ENCODE data around the gene DPM3.

Gene DPM3

DNA sequence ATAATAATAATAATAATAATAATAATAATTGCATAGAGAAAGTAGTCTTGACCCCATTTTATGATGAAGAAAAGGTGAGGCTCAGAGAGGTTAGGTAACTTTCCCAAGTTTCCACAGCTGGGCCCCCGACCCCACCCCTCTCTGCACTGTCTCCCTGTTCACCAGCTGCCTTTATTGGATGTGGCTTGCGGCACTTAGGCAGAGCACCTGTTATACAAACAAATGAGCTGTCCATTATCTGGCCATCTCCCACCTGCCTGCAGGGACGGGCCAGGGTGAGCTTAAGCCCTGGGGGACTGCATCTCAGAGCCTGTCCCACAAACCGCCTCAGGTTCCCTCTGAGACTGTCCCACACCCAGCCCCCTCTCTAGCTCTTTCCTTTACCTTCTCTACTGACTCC is 22.7 kb downstream of the DPM3 start:
- TF ChIP-seq FOXP2 (optimal IDR thresholded peaks at IDR 0.05; ENCODE audit: control extremely low read depth, extremely low read length, insufficient read depth) = no peak
- TF ChIP-seq EZH2 (IDR thresholded peaks at IDR 0.05) = no peak
- Histone ChIP-seq H3K9me3 (ENCODE audit: low read depth, low read length) (no peaks in the 10 kb centered on the region), H3K27ac (no peak overlapping the region), H3K4me3 (no peak overlapping the region), H3K9ac (ENCODE audit: insufficient read length) (no peak overlapping the region), H3K36me3 (ENCODE audit: insufficient read depth, low read length) (no peaks in the 10 kb centered on the region)
- no peak for DNase-seq (ENCODE audit: low read depth, low spot score)

DNA sequence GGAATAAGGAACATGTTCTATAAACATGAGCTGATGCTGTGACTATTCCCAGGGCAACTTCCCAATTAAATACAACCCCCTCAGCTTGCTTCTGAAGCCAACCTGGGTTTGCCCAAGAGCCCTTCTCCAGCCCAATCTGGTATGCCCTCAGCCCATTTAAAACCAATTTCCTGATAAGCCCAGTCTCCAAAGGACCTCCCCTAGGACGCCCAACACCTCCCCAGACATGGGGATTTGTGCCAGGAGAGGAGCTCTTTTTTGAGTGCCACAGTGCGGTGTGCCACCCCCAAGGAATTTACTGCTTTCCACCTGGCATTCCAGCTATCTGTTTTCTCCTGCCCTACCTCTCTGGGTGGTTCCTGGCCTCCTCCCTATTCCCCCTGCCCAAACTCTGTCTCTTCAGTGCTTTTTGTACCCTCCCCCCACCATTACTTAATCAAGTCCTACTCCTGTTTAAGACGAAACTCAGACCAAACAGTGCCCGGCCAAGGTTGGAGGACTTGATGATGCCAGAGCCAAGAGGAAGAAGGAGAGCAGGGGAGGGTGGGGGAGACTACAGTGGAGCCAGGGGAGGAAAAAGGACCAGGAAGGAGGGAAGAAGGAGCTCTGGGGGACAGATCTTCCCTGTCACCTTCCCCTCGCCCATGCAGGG is 24.1 kb downstream of the DPM3 start:
- DNase-seq (ENCODE audit: low read depth, low spot score) = no peak
- TF ChIP-seq EZH2 (IDR thresholded peaks at IDR 0.05) = no peak
- TF ChIP-seq POLR2AphosphoS5 (IDR thresholded peaks at IDR 0.05; ENCODE audit: borderline replicate concordance, low read depth, low read length) = no peak
- no peak for TF ChIP-seq FOXP2 (optimal IDR thresholded peaks at IDR 0.05; ENCODE audit: control extremely low read depth, extremely low read length, insufficient read depth)

DNA sequence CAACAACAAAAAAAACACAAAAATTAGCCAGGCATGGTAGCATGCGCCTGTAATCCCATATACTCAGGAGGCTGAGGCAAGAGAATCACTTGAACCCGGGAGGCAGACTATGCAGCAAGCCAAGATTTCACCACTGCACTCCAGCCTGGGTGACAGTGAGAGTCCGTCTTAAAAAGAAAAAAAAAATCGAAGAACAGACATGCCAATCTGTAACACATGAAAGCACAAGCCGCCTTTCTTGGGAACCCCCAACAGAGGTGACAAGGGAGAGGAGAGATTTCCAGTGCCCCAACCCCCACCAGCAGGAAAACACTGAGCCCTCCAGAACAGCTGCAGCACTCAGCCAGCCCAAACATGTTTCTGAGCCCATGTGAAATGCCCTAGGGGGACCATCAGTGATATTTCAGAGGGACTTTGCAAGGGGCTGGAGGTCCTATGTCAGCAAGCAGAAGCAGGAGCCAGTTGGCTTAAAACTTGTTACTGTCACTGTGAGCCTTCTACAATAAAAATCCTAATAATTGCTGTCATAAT is 26.8 kb downstream of the DPM3 start:
- Histone ChIP-seq H3K9me3 (ENCODE audit: low read depth, low read length) (no peaks in the 10 kb centered on the region), H3K9ac (ENCODE audit: insufficient read length) (no peak overlapping the region), H3K36me3 (ENCODE audit: insufficient read depth, low read length) (no peaks in the 10 kb centered on the region), H3K4me3 (no peak overlapping the region), H3K27ac (no peak overlapping the region)
- TF ChIP-seq FOXP2 (optimal IDR thresholded peaks at IDR 0.05; ENCODE audit: control extremely low read depth, extremely low read length, insufficient read depth) (no peak), EZH2 (IDR thresholded peaks at IDR 0.05) (no peak), POLR2AphosphoS5 (IDR thresholded peaks at IDR 0.05; ENCODE audit: borderline replicate concordance, low read depth, low read length) (no peak)
- no peak for DNase-seq (ENCODE audit: low read depth, low spot score)

More for the DNA sequence above, 24.1 kb downstream of the DPM3 start:
- Histone ChIP-seq H3K4me3 (no peak overlapping the region), H3K9me3 (ENCODE audit: low read depth, low read length) (no peaks in the 10 kb centered on the region), H3K9ac (ENCODE audit: insufficient read length) (no peak overlapping the region), H3K27ac (no peak overlapping the region), H3K36me3 (ENCODE audit: insufficient read depth, low read length) (no peaks in the 10 kb centered on the region)

DNA sequence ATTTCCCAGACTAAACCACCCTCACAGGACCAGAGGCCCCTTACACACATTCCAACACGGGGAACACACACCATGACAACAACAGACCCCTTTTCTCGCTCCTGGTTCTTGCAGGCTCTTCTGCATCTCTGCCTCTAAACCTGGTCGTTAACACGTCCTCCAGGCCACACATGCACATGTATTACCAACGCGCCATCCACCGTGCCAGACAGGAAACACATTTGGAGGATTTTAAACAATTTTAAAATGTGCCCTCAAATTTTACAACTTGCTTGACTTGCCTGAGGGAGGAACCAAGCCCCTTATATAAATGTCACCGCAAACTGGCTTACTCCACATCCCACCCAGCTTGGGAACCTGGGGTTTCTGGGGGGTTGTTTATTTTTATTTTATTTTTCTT is 29.5 kb downstream of the DPM3 start:
- Histone ChIP-seq H3K27ac (no peak overlapping the region), H3K36me3 (ENCODE audit: insufficient read depth, low read length) (no peaks in the 10 kb centered on the region), H3K9ac (ENCODE audit: insufficient read length) (no peak overlapping the region), H3K9me3 (ENCODE audit: low read depth, low read length) (no peaks in the 10 kb centered on the region), H3K4me3 (no peak overlapping the region)
- no peak for DNase-seq (ENCODE audit: low read depth, low spot score)
- TF ChIP-seq EZH2 (IDR thresholded peaks at IDR 0.05) (no peak), POLR2AphosphoS5 (IDR thresholded peaks at IDR 0.05; ENCODE audit: borderline replicate concordance, low read depth, low read length) (no peak), FOXP2 (optimal IDR thresholded peaks at IDR 0.05; ENCODE audit: control extremely low read depth, extremely low read length, insufficient read depth) (no peak)

DNA sequence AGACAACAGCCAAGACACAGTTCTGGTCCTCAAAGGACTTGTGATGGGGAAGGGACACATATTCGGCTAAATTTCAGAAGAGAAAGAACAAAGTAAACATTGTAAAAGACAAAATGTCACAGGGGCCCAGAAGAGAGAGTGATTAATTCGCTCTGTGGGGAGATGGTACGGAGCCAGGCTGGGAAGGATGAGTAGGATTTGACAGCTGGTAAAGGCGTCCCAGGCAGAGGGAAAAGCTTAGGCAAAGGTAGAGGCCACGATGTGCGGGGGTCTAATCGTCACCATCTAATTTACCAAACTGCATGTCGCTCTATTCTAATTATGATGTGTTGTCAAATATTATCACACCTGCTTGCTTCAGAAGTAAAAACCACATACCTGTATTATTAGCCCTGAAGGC is 29.9 kb downstream of the DPM3 start:
- Histone ChIP-seq H3K36me3 (ENCODE audit: insufficient read depth, low read length) (no peaks in the 10 kb centered on the region), H3K4me3 (no peak overlapping the region), H3K27ac (no peak overlapping the region), H3K9me3 (ENCODE audit: low read depth, low read length) (no peaks in the 10 kb centered on the region), H3K9ac (ENCODE audit: insufficient read length) (no peak overlapping the region)
- TF ChIP-seq POLR2AphosphoS5 (IDR thresholded peaks at IDR 0.05; ENCODE audit: borderline replicate concordance, low read depth, low read length) = no peak
- no peak for TF ChIP-seq FOXP2 (optimal IDR thresholded peaks at IDR 0.05; ENCODE audit: control extremely low read depth, extremely low read length, insufficient read depth)
- no peak for TF ChIP-seq EZH2 (IDR thresholded peaks at IDR 0.05)
- DNase-seq (ENCODE audit: low read depth, low spot score) = no peak

DNA sequence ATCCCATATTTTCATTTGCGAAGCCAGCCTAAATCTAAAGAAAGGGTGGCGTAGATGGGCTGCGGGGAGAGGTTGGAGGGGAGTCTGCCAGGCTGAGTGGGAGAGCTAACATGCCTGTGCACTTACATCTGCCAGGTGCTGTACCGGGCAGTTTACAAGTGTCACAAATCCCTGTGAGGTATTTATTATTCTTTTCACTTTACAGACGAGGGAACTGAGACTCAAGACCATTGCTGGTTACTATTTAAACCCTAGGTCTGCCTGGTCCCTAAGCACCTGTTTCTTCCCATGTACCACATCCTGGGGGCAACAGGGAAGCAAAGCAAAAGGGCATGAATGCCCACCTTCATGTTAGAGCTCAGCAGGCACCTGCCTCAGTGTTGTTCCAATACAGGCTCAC is 32.0 kb downstream of the DPM3 start:
- no peak for DNase-seq (ENCODE audit: low read depth, low spot score)
- no peak overlapping the region for H3K9ac ChIP-seq (ENCODE audit: insufficient read length)
- no peak overlapping the region for H3K4me3 ChIP-seq
- no peak overlapping the region for H3K27ac ChIP-seq
- H3K9me3 ChIP-seq (ENCODE audit: low read depth, low read length) = no peaks in the 10 kb centered on the region
- H3K36me3 ChIP-seq (ENCODE audit: insufficient read depth, low read length) = no peaks in the 10 kb centered on the region
- no peak for TF ChIP-seq EZH2 (IDR thresholded peaks at IDR 0.05)
- no peak for TF ChIP-seq FOXP2 (optimal IDR thresholded peaks at IDR 0.05; ENCODE audit: control extremely low read depth, extremely low read length, insufficient read depth)
- TF ChIP-seq POLR2AphosphoS5 (IDR thresholded peaks at IDR 0.05; ENCODE audit: borderline replicate concordance, low read depth, low read length) = no peak

DNA sequence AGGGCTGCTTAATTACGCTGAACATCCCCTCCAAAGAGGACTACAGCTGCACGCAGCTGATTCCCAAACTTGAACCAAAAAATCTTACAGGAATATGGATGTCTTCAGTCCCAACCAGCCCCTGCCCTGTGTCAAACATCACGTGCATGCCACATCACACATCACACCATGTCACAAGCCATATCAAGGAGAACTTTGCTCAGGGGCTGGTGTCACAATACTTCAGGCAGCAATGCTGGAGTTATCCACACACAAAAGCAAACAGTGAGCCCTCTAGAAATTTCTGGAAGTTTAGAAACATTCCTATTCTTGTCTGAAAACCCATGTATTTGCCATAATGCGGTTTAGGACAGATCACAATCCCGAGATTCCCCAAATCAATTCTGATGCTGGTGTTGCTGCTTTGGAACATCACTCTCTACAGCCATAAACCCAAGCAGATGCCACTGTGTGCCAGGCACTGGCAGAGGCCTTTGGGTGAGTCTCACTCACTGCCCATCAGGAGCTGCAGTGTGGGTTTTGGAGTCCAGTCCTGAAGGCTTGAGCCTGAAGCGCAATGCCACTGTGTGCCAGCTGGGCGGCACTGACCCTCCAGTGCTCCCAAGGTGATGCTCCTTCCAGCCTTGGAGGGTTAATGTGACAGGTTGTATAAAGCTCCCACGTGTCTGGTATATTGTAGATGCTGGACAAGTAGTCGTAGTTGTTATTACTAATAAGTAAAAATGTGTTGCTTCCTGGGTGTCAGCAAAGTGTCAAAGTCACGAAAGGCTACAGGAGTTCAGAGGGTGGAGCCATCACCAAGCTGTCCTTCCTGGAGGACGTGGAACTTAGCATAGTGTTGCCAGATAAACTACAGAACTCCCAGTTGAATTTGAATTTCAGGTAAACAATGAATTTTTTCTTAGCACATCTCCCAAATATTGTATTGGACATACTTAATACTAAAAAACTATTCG is 32.7 kb downstream of the DPM3 start:
- H3K4me3 ChIP-seq = no peak overlapping the region
- no peak for DNase-seq (ENCODE audit: low read depth, low spot score)
- no peaks in the 10 kb centered on the region for H3K36me3 ChIP-seq (ENCODE audit: insufficient read depth, low read length)
- no peak overlapping the region for H3K27ac ChIP-seq
- TF ChIP-seq POLR2AphosphoS5 (IDR thresholded peaks at IDR 0.05; ENCODE audit: borderline replicate concordance, low read depth, low read length) = no peak
- no peak for TF ChIP-seq FOXP2 (optimal IDR thresholded peaks at IDR 0.05; ENCODE audit: control extremely low read depth, extremely low read length, insufficient read depth)
- no peak overlapping the region for H3K9ac ChIP-seq (ENCODE audit: insufficient read length)
- H3K9me3 ChIP-seq (ENCODE audit: low read depth, low read length) = no peaks in the 10 kb centered on the region

DNA sequence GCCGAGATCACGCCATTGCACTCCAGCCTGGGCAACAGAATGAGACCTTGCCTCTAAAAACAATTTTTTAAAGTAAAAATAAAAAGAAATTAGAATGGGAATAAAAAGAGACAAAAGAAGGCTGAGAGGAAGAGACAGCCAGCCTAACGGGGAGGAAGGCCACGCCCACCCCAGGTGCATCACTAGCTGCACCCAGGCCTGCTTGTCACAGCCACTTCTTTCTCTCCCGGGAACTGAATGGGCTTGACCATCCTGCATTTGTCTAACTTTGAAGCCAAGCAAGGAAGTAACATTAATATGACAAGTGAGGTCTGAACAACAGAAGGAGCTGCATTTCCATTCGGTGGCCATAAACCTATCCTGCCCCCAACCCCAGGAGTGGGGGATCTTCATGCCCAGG is 33.5 kb downstream of the DPM3 start:
- DNase-seq (ENCODE audit: low read depth, low spot score) = no peak
- no peaks in the 10 kb centered on the region for H3K9me3 ChIP-seq (ENCODE audit: low read depth, low read length)
- H3K27ac ChIP-seq = no peak overlapping the region
- H3K9ac ChIP-seq (ENCODE audit: insufficient read length) = no peak overlapping the region
- TF ChIP-seq FOXP2 (optimal IDR thresholded peaks at IDR 0.05; ENCODE audit: control extremely low read depth, extremely low read length, insufficient read depth) (no peak), EZH2 (IDR thresholded peaks at IDR 0.05) (no peak), POLR2AphosphoS5 (IDR thresholded peaks at IDR 0.05; ENCODE audit: borderline replicate concordance, low read depth, low read length) (no peak)
- H3K4me3 ChIP-seq = no peak overlapping the region
- no peaks in the 10 kb centered on the region for H3K36me3 ChIP-seq (ENCODE audit: insufficient read depth, low read length)
